GM12874 (cell line): ENCODE results near the gene IKZF3.

ENCODE experiments used
- CTCF ChIP-seq: IDR thresholded peaks from 2 replicates; pipeline ENCODE4 v1.5.1; 2011; ENCODE audit warnings: low read depth, mild to moderate bottlenecking, control low read depth, low read length, moderate library complexity; ENCODE audit not compliant: insufficient read depth

Gene IKZF3

GRCh38 chr17:39709998-39710964 lies 153.8 kb downstream of the IKZF3 start:
- TF ChIP-seq CTCF: no peak

- no peak for TF ChIP-seq CTCF
These were observed 154.7 kb downstream of the IKZF3 start for GRCh38 chr17:39709319-39709997.
